Fibroblast of skin of left quadriceps (primary cell): ENCODE data around the gene ABCA5.
A peak's percentile ranks its signal among the peaks of the same experiment; 100 is the strongest.

ENCODE experiments used
- DNase-seq, 2 experiments: peaks; one replicate each; pipeline ENCODE4 v3.0.0-alpha.2; 2013; ENCODE audit warnings: low read depth in 2 of 2

The ABCA5 gene

GRCh38 chr17:69254187-69254586, 72.7 kb downstream of the ABCA5 start:
- peak in 1 of 2 experiments; percentile 6 for DNase-seq

GRCh38 chr17:69250641-69251040, 76.3 kb downstream of the ABCA5 start:
- no peak for DNase-seq

GRCh38 chr17:69246726-69247375, 80.1 kb downstream of the ABCA5 start:
- DNase-seq, result peak; percentile 29 to 32

DNA sequence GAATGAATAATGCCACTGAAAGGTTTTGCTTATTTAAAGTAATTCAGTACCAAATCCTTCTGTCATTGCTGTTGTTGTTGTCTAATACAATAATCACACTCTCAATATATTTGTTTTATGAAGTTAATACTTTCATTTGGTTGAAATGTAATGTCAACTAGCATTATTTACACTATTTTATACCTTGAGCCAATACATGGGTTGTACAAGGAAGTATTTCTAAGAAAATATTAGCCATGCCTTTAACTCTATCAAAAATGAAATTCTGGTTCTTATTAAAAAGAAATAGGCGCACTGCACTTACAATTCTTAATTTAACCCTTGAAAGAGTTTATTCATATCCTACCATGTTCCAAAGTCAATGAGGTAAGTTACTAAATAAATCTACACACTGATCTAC, 80.7 kb downstream of the ABCA5 start:
- no peak for DNase-seq

DNA sequence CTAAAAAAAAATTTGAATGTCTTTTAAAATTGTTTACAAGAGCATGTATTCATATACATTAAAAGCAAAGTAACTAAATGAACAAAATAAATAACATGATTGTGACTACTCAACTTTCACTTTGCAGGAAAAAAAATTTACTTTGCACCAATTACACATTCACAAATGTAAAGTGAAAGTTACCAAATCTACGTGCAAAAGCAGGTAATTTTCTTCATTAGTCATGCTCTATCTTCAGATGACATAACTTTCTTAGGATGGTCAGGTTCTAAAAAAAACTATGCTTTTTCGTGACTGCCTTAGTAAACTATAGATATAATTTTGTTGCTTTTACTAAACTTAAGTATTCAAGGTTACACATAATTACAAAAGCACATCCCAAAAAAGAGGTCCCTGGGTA, 81.3 kb downstream of the ABCA5 start:
- DNase-seq, result no peak

DNA sequence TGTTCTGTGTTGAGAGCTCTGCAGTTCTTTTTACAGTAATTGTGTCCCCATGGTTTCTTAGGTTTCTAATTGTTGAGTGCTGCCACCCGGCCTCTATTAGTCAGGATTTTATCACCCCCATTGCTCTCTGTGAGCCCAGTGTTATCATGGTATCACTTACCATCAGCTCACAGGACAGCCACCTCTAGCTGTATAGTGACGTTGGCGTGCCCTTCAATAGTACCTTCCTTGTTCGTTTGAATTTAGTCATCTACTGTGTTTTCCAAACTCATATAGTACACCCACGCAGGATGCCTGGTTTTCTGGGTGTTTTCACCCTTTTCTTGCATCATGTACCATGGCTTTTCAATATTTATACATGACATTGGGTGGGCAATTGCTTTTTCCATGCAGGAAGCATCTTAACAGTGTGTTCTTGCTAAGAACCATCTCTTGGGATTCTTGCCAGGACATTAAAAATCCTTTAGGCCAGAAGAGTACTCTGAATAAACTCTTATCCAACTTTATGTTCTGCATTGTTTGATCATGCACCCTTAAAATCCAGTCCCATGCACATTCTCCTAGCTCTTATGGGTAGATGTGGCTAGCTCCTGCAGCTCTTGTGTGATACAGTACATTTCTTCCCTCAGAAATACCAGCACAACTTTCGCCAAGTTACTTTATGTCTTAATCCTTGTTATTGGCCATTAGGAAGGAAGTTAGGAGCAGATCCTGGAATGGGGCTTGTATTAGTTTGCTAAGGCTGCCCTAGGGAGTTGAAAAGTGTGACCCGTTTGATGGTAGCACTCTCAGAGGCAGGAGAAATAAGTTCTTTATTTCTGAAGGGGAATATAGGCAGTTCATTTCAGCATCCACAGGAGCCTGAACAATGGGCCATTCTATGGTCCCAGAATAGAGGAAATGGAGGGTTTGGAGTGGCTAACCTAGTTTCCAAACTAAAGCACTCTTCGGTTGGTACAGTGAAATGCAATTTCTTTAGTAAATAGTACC, 87.0 kb downstream of the ABCA5 start:
- DNase-seq, result no peak

GRCh38 chr17:69236946-69237345, 90.0 kb downstream of the ABCA5 start:
- DNase-seq, result no peak

- no peak for DNase-seq
These were observed 90.5 kb downstream of the ABCA5 start for GRCh38 chr17:69236464-69236863.

DNA sequence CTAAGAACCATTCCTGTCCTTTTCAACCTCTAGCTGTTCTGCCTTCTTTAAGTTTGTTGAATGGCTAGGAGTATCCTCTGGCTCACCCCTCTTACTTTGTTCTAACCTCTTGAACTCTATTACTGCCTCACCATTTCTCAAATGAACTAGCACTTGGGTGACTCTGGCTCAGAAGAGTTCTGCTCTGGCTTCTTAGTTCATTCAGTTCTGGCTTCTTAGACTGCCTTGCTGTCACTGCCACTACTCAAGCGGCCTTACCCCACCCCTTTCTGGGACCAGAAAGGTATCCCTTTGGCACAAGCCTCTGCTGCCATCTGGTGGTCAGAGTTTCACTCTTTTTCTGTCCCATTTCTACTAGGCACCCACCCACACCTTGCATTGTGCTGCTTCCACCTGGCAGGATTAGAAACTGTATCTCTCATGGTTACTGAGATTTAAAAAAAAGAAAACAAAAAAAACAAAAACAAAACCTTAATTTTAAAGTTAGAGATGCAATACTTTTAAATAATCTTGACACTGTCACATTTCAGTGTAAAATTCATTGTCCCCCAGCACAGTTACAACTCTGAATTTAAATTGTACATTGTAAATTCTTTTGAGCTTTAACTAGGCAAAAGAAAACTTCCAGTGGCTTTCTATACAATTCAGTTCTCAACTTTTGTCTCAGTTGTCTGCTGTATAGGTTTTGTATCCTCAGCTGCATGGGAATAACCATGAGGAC, 91.4 kb downstream of the ABCA5 start:
- peak; percentile 48 to 54 for DNase-seq

DNA sequence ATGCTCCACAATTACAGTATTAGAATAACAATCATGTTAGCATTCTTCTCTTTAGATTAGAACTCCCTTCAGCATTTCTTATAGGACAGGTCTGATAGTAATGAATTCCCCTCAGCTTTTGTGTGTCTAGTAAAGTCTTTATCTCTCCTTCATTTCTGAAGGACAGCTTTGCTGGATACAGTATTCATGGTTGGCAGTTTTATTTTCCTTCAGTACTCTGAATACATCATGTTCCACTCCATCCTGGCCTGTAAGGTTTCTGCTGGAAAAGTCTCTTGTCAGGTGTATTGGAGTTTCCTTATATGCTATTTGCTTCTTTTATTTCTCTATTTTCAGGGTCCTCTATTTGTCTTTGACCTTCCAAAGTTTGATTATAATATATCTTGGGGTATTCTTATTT, 94.3 kb downstream of the ABCA5 start:
- DNase-seq, result no peak

GRCh38 chr17:69231521-69231920, 95.4 kb downstream of the ABCA5 start:
- DNase-seq, result no peak

- no peak for DNase-seq
These were observed 96.0 kb downstream of the ABCA5 start for GRCh38 chr17:69230939-69231338.

- DNase-seq, result no peak
These were observed 98.4 kb downstream of the ABCA5 start, which contains the start of gene ABCA10 for GRCh38 chr17:69228576-69228975. TSS of gene ABCA10 (minus strand) at chr17:69228824. CDS start at chr17:69225358, 3,466 bp downstream.

DNA sequence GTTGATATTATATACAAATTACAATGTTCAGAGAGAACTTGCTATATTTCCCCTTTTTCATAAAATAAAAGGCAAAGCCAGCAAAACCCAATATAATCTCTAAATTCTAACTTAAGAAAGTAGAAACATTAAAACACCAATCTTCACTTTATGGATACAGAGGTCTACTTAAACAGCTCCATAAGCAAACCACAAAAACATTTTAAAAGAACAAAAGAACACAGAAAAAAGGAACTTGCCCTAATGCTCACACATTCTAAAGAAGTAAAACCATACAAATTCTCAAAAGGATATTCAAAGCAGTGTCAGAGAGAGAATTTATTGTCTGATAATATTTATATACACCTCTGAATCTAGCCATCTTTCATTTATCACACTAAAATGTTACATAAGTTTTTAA, 98.9 kb downstream of the ABCA5 start:
- no peak for DNase-seq

DNA sequence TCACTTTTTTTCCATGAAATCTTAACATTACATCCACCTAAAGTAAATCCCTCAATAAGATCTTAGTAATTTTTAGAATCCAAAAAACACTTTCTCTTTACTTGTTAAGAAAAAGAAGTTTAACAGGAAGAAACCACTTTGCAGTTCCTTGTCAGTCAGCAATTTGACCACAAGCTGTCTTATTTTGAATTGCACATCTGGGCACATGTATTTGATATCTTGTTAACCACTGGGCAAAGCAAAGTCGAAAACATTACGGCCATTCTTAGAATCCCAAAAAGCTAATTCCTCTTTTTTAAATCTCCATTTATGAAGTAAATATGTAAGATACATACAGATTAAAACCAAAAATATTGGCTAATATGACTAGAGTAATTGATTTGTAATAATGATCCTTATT, 99.4 kb downstream of the ABCA5 start:
- no peak for DNase-seq

GRCh38 chr17:69223809-69224208, 103.1 kb downstream of the ABCA5 start:
- peak in 1 of 2 experiments; percentile 3 for DNase-seq

GRCh38 chr17:69222707-69223258, 104.2 kb downstream of the ABCA5 start:
- no peak for DNase-seq

GRCh38 chr17:69220098-69220497, 106.8 kb downstream of the ABCA5 start:
- no peak for DNase-seq

DNA sequence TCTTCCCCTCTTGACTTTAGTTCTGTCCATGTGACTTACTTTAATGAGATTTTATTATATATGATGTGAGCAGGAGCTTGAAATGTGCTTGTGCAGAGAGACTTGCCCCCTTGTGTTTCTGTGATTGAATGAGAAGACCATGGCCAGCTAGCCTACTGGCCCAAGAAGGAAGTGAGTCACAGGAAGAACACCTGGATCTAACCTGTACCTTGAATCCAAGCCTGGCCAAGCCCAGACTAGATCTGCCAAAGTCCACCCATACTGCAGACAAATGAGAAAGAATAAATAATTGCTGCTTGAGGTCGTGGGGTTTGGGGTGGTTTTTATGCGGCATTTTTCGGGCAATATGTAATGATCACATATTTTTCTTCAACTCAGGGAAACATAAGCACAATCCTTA, 107.9 kb downstream of the ABCA5 start:
- DNase-seq, result no peak

GRCh38 chr17:69213059-69213813, 113.7 kb downstream of the ABCA5 start:
- DNase-seq, result no peak

DNA sequence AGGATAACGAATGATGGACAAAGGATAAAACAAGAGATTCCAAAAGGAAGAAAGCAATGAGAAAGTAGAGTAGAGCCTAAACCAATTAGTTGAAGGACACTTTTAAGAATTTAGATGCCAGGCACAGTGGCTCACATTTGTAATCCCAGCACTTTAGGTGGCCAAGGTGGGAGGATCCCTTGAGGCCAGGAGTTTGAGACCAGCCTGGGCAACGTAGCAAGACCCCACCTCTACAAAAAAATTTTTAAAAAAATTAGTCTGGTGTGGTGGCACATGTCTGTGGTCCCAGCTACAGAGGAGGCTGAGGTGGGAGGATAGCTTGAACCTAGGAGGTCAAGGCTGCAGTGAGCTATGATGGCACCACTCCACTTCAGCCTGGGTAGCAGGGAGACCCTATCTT, 118.3 kb downstream of the ABCA5 start:
- DNase-seq, result no peak
